Activated CD8-positive, alpha-beta memory T cell treated with anti-CD3 and anti-CD28 coated beads, Interleukin-2, amount 10 ng/mL, durations not matched to agents 7 days and 5 days (primary cell): Measurements from ENCODE around the gene C14orf132. TPM values are rescaled to one million over a fixed set of nuclear protein-coding genes. Genes with fewer than 3 reads are reported as not detected.
"Not testable (repeated sequence)": the region's sequence is repeated elsewhere in the genome, so short reads cannot be mapped to it uniquely, and the experiment has no call there.

Experiments used
- ATAC-seq: fragments of 150-1000 bp; cut with Tn5 transposase; one replicate; pipeline ENCODE4 v1.10.0; 2021; ENCODE audit warnings: moderate library complexity
- CTCF ChIA-PET: fragments of 350-600 bp; sonication (Branson Sonifier 250); formaldehyde crosslinking; loops from one replicate; lab custom pipeline; 2021; ENCODE audit warnings: antibody characterized with exemption; lab: Charles Lee
- DNase-seq: peaks from one replicate; pipeline ENCODE4 v3.0.0-alpha.2; 2020
- H3K27ac Mint-ChIP-seq: one replicate; pipeline ENCODE4 v1.8.0; 2021; ENCODE audit warnings: mild to moderate bottlenecking, mixed read lengths
- H3K27me3 Mint-ChIP-seq: one replicate; pipeline ENCODE4 v1.8.0; 2021; ENCODE audit warnings: mixed read lengths
- H3K36me3 Mint-ChIP-seq: one replicate; pipeline ENCODE4 v1.8.0; 2021; ENCODE audit warnings: mild to moderate bottlenecking, mixed read lengths
- H3K4me1 Mint-ChIP-seq: one replicate; pipeline ENCODE4 v1.8.0; 2021; ENCODE audit warnings: mixed read lengths
- H3K4me3 Mint-ChIP-seq: one replicate; pipeline ENCODE4 v1.8.0; 2021; ENCODE audit warnings: mild to moderate bottlenecking, moderate library complexity, mixed read lengths
- H3K9me3 Mint-ChIP-seq: one replicate; pipeline ENCODE4 v1.8.0; 2022; ENCODE audit warnings: low read depth, mixed read lengths
- total RNA-seq, 2 experiments: library from RNA; stranded (reverse); gene quantifications; one replicate each; pipeline ENCODE4 v1.2.3, GENCODE V29; 2021

The C14orf132 gene
- total RNA-seq, result under 1 TPM; 0.20 to 0.33 TPM

GRCh38 chr14:96038920-96039632 lies at the start of gene C14orf132:
Gene C14orf132 (plus strand): TSS chr14:96039362. CDS start chr14:96039501, 139 bp downstream.
- Mint-ChIP-seq H3K4me1 (peaks cover 4% of the 10 kb centered on the region), H3K9me3 (no peaks in the 10 kb centered on the region), H3K27ac (no peak within 1 kb of the TSS), H3K27me3 (peaks cover 58% of the 10 kb centered on the region), H3K4me3 (peak within 1 kb of the TSS; percentile 44), H3K36me3 (no peaks in the 10 kb centered on the region)
- ATAC-seq (peak; percentile 57), DNase-seq (no peak)
- CTCF ChIA-PET, result no interaction called here

DNA sequence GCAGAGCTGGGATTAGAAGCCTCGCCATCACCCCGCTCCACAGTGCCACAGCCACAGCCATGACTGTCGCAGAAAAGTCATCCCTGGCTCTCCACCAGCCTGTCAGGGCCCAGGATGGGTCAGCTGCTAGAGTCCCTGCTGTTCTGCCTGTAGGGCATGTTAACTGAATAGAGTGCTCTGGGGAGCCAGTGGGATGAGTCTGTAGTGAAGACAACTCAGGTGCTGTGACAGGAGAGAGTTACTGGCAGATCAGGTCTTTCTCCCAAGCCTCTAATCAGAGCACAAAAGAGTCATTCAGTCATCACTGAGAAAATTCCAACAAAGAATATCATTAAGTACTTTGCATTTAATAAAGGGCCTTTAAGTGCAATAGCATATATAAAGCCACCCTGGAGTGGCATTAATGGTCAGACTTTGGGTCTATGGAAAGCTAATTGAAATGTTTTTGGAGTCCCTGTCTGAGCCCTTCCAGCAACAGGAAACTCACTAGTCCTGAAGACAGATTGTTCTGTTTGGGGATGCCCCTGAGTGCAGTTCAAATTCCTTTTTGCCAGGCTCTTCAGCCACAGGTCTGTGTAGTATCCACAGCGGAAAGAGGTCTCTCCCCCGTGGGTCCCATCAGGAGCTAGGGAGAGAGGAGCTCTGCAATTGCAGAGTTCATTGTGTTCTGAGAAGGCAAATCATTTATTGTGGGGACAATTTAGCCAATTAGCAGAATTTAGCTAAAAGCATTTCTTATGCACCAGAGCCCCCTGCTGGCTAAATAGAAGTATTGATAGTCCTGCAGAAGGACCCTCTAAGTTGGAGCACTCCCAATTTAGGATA lies 45.2 kb upstream of the C14orf132 start:
- CTCF ChIA-PET, result interaction anchor here (0.6 to 2.0 kb wide), 6 partner anchors 8 to 559 kb away, joined by 3 to 9 read pairs (median 4); no protein-coding TSS in a partner anchor
- Mint-ChIP-seq H3K4me1 (no peaks in the 10 kb centered on the region), H3K36me3 (no peaks in the 10 kb centered on the region), H3K27me3 (peaks cover 22% of the 10 kb centered on the region), H3K9me3 (peaks cover 12% of the 10 kb centered on the region), H3K27ac (no peak overlapping the region), H3K4me3 (no peak overlapping the region)
- ATAC-seq (no peak), DNase-seq (peak; percentile 44)

DNA sequence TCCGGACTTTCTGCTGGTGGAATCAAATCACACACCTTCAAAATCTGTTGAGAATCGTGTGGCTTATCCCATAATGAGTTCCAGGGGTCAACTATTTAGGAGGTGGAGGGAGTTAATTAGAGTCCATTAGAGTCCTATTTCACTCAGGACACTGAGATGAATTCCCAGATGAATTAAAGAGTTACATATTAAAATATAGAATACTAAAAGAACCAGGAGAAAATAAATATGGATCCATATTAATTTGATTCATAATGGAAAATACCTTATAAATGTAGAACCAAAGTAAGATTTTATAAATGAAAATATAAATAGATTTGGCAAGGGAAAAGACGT lies 44.6 kb upstream of the C14orf132 start:
- Mint-ChIP-seq H3K9me3 (peaks cover 12% of the 10 kb centered on the region), H3K27me3 (peaks cover 26% of the 10 kb centered on the region), H3K36me3 (no peaks in the 10 kb centered on the region), H3K4me1 (no peaks in the 10 kb centered on the region), H3K4me3 (no peak overlapping the region), H3K27ac (no peak overlapping the region)
- CTCF ChIA-PET, result interaction anchor here (0.8 to 2.0 kb wide), 4 partner anchors 9 to 434 kb away, joined by 3 to 9 read pairs (median 4); no protein-coding TSS in a partner anchor
- DNase-seq (no peak), ATAC-seq (no peak)

DNA sequence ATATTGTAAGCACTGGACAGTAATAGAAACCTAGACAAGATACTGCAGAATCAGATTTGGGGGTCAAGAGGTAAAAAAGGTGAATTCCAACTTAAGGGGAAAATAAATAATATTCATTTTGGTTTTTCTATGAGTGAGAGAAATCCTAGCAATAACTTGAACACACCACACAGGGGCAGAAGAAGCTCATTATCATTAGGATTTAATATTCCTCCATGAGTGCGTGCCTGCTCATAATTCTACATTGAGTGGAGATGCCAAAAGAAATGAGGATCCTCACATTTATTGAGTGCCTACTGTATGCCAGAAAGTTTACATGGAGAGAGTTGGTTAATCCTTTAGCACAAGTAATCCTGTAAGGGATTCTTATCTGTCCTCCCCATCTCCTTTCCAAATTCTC lies 40.5 kb upstream of the C14orf132 start:
- Mint-ChIP-seq H3K36me3 (no peaks in the 10 kb centered on the region), H3K27me3 (peaks cover 27% of the 10 kb centered on the region), H3K4me3 (no peak overlapping the region), H3K9me3 (no peaks in the 10 kb centered on the region), H3K27ac (no peak overlapping the region), H3K4me1 (no peaks in the 10 kb centered on the region)
- DNase-seq (no peak), ATAC-seq (no peak)
- CTCF ChIA-PET, result interaction anchor here (1.0 kb wide), 1 partner anchor 277 kb away, joined by 3 read pairs; no protein-coding TSS in a partner anchor

- Mint-ChIP-seq H3K27ac (no peak overlapping the region), H3K36me3 (no peaks in the 10 kb centered on the region), H3K9me3 (no peaks in the 10 kb centered on the region), H3K4me1 (no peaks in the 10 kb centered on the region), H3K4me3 (no peak overlapping the region), H3K27me3 (peaks cover 28% of the 10 kb centered on the region)
- no peak for DNase-seq
- CTCF ChIA-PET, result interaction anchor here (1.9 kb wide), 1 partner anchor 9 kb away, joined by 8 read pairs; no protein-coding TSS in a partner anchor
- no peak for ATAC-seq
These were observed 37.2 kb upstream of the C14orf132 start for GRCh38 chr14:96001866-96002497.

- no peaks in the 10 kb centered on the region for H3K4me1 Mint-ChIP-seq
- peaks cover 24% of the 10 kb centered on the region for H3K27me3 Mint-ChIP-seq
- H3K27ac Mint-ChIP-seq, result no peak overlapping the region
- DNase-seq (no peak), ATAC-seq (no peak)
- H3K4me3 Mint-ChIP-seq, result no peak overlapping the region
- CTCF ChIA-PET, result interaction anchor here (1.9 kb wide), 1 partner anchor 9 kb away, joined by 8 read pairs; no protein-coding TSS in a partner anchor
- H3K9me3 Mint-ChIP-seq, result no peaks in the 10 kb centered on the region
- H3K36me3 Mint-ChIP-seq, result no peaks in the 10 kb centered on the region
These were observed 36.7 kb upstream of the C14orf132 start for GRCh38 chr14:96002498-96002884.

- H3K27ac Mint-ChIP-seq, result no peak overlapping the region
- H3K4me3 Mint-ChIP-seq, result no peak overlapping the region
- ATAC-seq (no peak), DNase-seq (no peak)
- H3K4me1 Mint-ChIP-seq, result no peaks in the 10 kb centered on the region
- peaks cover 8% of the 10 kb centered on the region for H3K9me3 Mint-ChIP-seq
- H3K36me3 Mint-ChIP-seq, result no peaks in the 10 kb centered on the region
- peaks cover 4% of the 10 kb centered on the region for H3K27me3 Mint-ChIP-seq
- CTCF ChIA-PET, result no interaction called here
These were observed 28.0 kb upstream of the C14orf132 start for GRCh38 chr14:96011131-96011530.

- DNase-seq, result no peak
- Mint-ChIP-seq H3K36me3 (no peaks in the 10 kb centered on the region), H3K9me3 (peaks cover 8% of the 10 kb centered on the region), H3K4me3 (no peak overlapping the region), H3K27ac (no peak overlapping the region), H3K27me3 (peaks cover 4% of the 10 kb centered on the region), H3K4me1 (no peaks in the 10 kb centered on the region)
- CTCF ChIA-PET, result no interaction called here
- ATAC-seq, result no peak
These were observed 27.6 kb upstream of the C14orf132 start for GRCh38 chr14:96011607-96012006.

DNA sequence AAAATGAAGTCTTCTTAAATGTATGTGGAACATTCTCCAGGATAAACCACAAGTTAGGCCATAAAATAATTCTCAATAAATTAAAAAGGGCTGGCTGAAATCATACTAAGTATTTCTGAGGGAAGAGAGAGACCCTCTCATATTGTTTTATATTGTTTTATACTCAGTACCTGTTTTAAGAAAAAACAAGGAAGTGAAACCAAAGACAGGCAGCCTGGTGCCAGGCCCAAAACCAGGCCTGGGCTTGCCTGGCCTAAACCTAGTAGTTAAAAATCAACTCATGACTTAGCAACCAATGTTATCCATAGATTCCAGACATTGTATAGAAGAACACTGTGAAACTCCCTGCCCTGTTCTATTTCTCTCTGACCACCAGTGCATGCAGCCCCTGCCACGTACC lies 26.4 kb upstream of the C14orf132 start:
- H3K27ac Mint-ChIP-seq, ATAC-seq, H3K9me3 Mint-ChIP-seq, H3K4me3 Mint-ChIP-seq, H3K4me1 Mint-ChIP-seq, H3K36me3 Mint-ChIP-seq, CTCF ChIA-PET, DNase-seq, H3K27me3 Mint-ChIP-seq: not testable (repeated sequence)

- H3K4me3 Mint-ChIP-seq, result no peak overlapping the region
- no peak overlapping the region for H3K27ac Mint-ChIP-seq
- CTCF ChIA-PET, result no interaction called here
- DNase-seq (no peak), ATAC-seq (no peak)
- peaks cover 8% of the 10 kb centered on the region for H3K9me3 Mint-ChIP-seq
- no peaks in the 10 kb centered on the region for H3K4me1 Mint-ChIP-seq
- H3K36me3 Mint-ChIP-seq, result no peaks in the 10 kb centered on the region
- H3K27me3 Mint-ChIP-seq, result peaks cover 7% of the 10 kb centered on the region
These were observed 25.0 kb upstream of the C14orf132 start for GRCh38 chr14:96014176-96014575.

DNA sequence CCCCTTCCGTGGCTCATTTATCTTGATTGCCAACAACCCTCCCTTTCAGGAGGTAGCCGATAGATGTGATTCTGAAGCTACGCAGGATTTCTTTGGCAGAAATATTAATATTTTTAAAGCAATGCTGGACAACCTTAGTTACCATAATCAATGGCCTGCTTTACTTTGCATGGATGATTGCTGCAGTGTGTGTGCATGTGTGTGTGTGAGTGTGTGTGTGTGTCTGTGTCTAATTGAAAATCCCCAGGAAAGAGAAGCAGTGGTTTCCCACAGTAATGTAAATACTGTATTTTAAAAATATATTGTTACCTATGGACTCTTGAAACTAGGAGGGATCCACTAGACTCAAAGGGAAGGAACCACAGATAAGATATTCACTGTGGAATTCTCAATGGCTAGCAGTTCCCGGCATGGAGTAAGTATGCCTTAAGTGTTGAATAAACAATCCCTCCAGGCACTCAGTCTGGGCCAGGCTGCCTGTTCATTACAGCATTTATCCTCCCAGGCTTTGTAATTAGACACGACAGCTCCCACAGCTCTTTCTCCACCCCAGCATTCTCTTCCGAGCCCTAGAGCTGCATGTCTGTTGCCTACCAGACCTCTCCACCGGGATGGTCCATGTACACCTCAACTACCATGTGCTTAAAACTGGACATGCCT lies 22.5 kb upstream of the C14orf132 start:
- Mint-ChIP-seq H3K4me1 (no peaks in the 10 kb centered on the region), H3K4me3 (no peak overlapping the region), H3K27ac (no peak overlapping the region), H3K36me3 (no peaks in the 10 kb centered on the region), H3K9me3 (peaks cover 2% of the 10 kb centered on the region), H3K27me3 (peaks cover 9% of the 10 kb centered on the region)
- DNase-seq (no peak), ATAC-seq (no peak)
- CTCF ChIA-PET, result no interaction called here

DNA sequence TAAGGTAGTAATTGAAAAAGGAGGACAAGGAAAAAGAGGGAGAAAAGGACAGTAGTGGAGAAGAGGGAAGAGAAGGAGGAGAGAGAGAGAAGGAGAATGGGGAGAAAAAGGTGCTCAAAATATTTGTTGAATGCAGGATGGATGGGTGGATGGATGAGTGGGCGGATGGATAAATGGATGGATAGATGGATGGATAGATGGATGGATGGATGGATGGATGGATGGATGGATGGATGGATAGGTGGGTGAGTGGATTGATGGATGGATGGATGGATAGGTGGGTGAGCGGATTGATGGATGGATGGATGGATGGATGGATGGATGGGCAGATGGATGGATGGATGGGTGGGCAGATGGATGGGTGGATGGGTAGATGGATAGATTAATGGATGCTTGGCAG lies 21.3 kb upstream of the C14orf132 start:
- DNase-seq, result no peak
- H3K9me3 Mint-ChIP-seq, result no peaks in the 10 kb centered on the region
- H3K36me3 Mint-ChIP-seq, result no peaks in the 10 kb centered on the region
- CTCF ChIA-PET, result no interaction called here
- ATAC-seq, result no peak
- peaks cover 12% of the 10 kb centered on the region for H3K27me3 Mint-ChIP-seq
- H3K4me1 Mint-ChIP-seq, result no peaks in the 10 kb centered on the region
- no peak overlapping the region for H3K4me3 Mint-ChIP-seq
- H3K27ac Mint-ChIP-seq, result no peak overlapping the region
